Omental fat pad (tissue), 4 donors: ENCODE results near the gene ERBB4. TPM values are rescaled to one million over a fixed set of nuclear protein-coding genes. Genes with fewer than 3 reads are reported as not detected.

Source experiments
- ATAC-seq: fragments of 150-250 bp; one replicate; pipeline ENCODE4 v1.9.1; 2016; ENCODE audit warnings: mild to moderate bottlenecking, moderate library complexity; ENCODE audit not compliant: low FRiP score
- DNase-seq: peaks from one replicate; pipeline ENCODE4 v3.0.0-alpha.2; 2019; ENCODE audit warnings: low spot score
- CTCF ChIP-seq, 3 donors: fragments of 450-650 bp; IDR thresholded peaks; one replicate each; pipeline ENCODE4 v1.5.1; 2016 to 2017; ENCODE audit warnings: antibody characterized with exemption in 3 of 3, mild to moderate bottlenecking in 3 of 3, moderate library complexity in 2 of 3
- total RNA-seq, 4 donors: library from RNA; depleted of rRNA; stranded (reverse); fragments of >200 nt; gene quantifications; one replicate each; pipeline ENCODE4 v1.1.0, GENCODE V29; 2016

The ERBB4 gene
- total RNA-seq, 4 donors from 2014 or later: 0.16 to 7.7 (median 2.1) TPM

- ATAC-seq (no peak), DNase-seq (no peak)
- TF ChIP-seq CTCF (IDR thresholded peaks at IDR 0.05): no peak
These were observed 201.6 kb downstream of the ERBB4 start for GRCh38 chr2:212337036-212337435.

- no peak for TF ChIP-seq CTCF (IDR thresholded peaks at IDR 0.05)
- ATAC-seq: no peak
- DNase-seq: no peak
These were observed 208.3 kb downstream of the ERBB4 start for GRCh38 chr2:212330263-212330662.

DNA sequence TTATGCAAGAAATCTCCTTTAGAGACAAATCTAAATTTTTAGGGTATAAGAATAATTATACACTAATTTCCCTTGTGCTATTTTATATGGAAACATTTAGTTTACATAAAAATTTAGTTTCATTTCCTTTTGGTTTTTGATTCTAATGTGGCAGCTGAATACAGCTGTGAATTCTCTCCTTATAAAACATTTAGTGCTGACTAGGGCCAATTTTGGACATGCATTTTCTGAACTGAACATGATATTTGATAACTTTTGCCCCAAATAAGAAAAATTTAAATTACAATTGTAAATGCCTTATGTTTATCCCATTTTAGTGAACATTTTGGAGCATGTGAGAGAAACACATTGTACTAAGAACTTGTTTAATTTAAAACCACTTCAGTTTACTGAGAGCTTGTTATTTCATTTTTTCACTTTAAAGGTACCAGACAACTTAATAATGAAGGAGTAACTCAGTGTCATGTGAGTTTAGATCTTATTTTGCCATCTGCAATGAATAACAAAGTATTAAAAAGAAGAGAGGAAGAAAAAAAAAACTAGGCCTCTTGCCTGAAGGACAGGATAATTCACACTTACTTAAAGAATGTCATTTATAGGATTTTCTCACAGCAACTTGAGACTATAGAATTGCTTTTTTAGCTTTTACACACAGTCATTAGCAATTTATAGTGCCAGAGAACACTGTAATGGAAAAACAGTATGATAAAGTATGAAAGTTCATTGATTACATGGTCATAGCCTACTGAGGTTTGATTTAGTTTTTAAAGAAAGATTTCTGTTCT, 209.7 kb downstream of the ERBB4 start:
- DNase-seq: no peak
- ATAC-seq: no peak
- no peak for TF ChIP-seq CTCF (IDR thresholded peaks at IDR 0.05)

DNA sequence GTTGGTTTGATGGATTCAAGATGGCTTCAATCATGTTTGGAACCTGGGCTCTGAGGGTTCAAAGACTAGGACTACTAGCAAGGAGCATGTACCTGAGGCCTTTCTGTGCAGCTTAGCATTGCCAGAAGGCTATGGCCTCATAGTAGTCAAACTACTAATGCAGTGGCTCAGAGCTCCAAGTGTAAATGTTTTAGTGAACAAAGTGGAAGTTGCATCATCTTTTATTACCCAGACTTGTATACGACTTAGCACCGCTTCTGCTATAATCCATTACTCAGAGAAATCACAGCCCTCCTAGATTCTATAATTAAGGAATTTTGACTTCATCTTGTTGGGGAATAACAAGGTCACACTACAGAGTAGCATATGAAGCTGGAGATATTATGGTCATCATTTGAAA, 210.5 kb downstream of the ERBB4 start:
- TF ChIP-seq CTCF (IDR thresholded peaks at IDR 0.05): no peak
- no peak for ATAC-seq
- DNase-seq: no peak

DNA sequence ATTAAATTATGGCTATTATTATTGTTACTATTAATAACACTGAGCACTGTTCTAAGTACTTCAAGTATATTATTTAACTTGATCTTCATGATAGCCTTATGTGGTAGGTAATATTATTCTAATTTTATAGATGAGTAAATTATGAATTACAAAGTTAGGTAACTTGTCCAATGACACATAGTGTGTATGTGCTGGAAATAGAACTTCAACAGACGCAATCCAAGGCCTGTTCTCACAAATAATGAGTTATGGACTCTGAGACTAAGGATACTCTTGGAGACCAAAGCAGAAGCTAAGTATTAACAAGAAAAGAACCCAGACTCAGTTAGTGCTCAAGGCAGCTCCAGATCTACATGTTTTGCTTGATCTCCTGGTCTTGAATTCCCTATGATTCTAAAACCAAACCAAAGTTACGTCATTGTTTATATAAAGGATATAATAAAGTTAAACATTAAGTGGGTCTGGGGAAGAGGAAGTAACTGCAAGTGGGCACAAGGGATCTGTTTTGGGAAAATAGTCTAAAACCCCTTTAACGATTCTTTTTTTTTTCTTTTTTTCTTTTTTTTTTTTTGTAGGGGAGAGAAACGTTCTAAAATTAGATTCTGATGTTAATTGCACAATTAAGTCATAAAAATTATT, 211.3 kb downstream of the ERBB4 start:
- no peak for ATAC-seq
- TF ChIP-seq CTCF (IDR thresholded peaks at IDR 0.05): no peak
- DNase-seq: no peak

GRCh38 chr2:212318636-212319035, 220.0 kb downstream of the ERBB4 start:
- DNase-seq (no peak), ATAC-seq (no peak)
- no peak for TF ChIP-seq CTCF (IDR thresholded peaks at IDR 0.05)

DNA sequence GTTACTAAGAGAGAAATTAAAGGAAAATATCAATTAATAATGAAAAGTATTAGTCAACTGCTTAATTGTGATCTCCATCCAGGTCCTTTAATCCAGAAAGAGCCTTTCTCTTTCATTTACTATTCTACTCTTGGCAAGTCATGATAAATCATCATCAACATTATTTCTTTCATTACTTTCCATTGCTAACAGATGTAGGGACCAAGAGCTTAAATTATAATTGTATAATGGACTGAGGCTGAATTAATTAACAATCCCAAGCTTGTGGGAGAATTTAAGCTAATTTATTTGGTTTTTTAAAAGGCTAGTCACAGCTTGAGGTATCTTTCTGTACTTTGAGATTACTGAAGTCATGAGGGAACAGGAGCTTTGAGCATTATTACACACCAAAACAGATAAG, 223.9 kb downstream of the ERBB4 start:
- TF ChIP-seq CTCF (IDR thresholded peaks at IDR 0.05): no peak
- ATAC-seq (no peak), DNase-seq (no peak)
